ENCODE data around the gene ABAT. TPM values are rescaled to one million over a fixed set of nuclear protein-coding genes. Genes with fewer than 3 reads are reported as not detected.

ABAT gene
- total and polyA plus RNA-seq, 2 of the 8 experiments (the other 6 are each of a cell fraction or from before 2014, with no cell fraction given) = 6.4 to 8.4 TPM

GRCh38 chr16:8727857-8728618 lies 53.6 kb downstream of the ABAT start:
- ChIA-PET CTCF (ENCODE audit: partially characterized antibody) (interaction anchor here (0.6 to 1.3 kb wide), 2 partner anchors 24 to 25 kb away, joined by 3 to 4 read pairs; no protein-coding TSS in a partner anchor), POLR2A (ENCODE audit: partially characterized antibody) (no interaction called here)

More at GRCh38 chr16:8727857-8728618, 53.6 kb downstream of the ABAT start:
- no peak overlapping the region for H3K56ac ChIP-seq (replicated peaks; ENCODE audit: insufficient read length, low read depth, low read length)
- no peaks in the 10 kb centered on the region for H3K4me1 ChIP-seq (replicated peaks in 1 of 4; ENCODE audit: control insufficient read depth in 3 of 4, insufficient read depth in 4 of 4, low read length in 3 of 4)
- no peak for DNase-seq (ENCODE audit: low read depth in 1 of 2, low spot score in 2 of 2)
- H3K23ac ChIP-seq (ENCODE audit: insufficient read length) = no peak overlapping the region
- TF ChIP-seq GTF2F1 (IDR thresholded peaks at IDR 0.05; ENCODE audit: borderline replicate concordance, low read depth, low read length) = no peak
- no peak for TF ChIP-seq BCL11A (IDR thresholded peaks at IDR 0.05; ENCODE audit: low read depth in 2 of 2, low read length in 2 of 2)
- TF ChIP-seq CHD1 (IDR thresholded peaks at IDR 0.05; ENCODE audit: low read depth, low read length) = no peak
- no peak for TF ChIP-seq POU5F1 (IDR thresholded peaks at IDR 0.05; ENCODE audit: low read depth, low read length)
- no peak for TF ChIP-seq HDAC2 (IDR thresholded peaks at IDR 0.05; ENCODE audit: borderline replicate concordance in 1 of 2, low read depth in 2 of 2, low read length in 2 of 2)
- no peak for TF ChIP-seq KDM4A (IDR thresholded peaks at IDR 0.05; ENCODE audit: low read depth, low read length, severe bottlenecking)
- TF ChIP-seq ASH2L (IDR thresholded peaks at IDR 0.05; ENCODE audit: low read length) = no peak
- TF ChIP-seq KDM1A (IDR thresholded peaks at IDR 0.05; ENCODE audit: borderline replicate concordance, low read length) = no peak
- no peak for TF ChIP-seq EZH2 (IDR thresholded peaks at IDR 0.05; ENCODE audit: low read depth, low read length, severe bottlenecking)
- no peak for TF ChIP-seq SUZ12 (IDR thresholded peaks at IDR 0.05; ENCODE audit: low read length)
- H3K4me2 ChIP-seq (ENCODE audit: insufficient read depth in 1 of 2, low read depth in 2 of 2, low read length in 2 of 2) = no peak overlapping the region
- H2BK120ac ChIP-seq (replicated peaks; ENCODE audit: low read depth, low read length) = no peak overlapping the region
- no peak overlapping the region for H4K8ac ChIP-seq (ENCODE audit: extremely low read depth, insufficient read depth, low read length)
- H3K4me3 ChIP-seq (ENCODE audit: extremely low read depth in 1 of 4, insufficient read depth in 2 of 4, low read depth in 3 of 4, low read length in 4 of 4) = no peak overlapping the region
- H3K27ac ChIP-seq (ENCODE audit: low read depth, low read length) = no peak overlapping the region
- FAIRE-seq = no peak
- no peak overlapping the region for H2BK15ac ChIP-seq (ENCODE audit: low read length)
- WGBS, 2 experiments (ENCODE audit: extremely low coverage in 1 of 2, insufficient coverage in 1 of 2, insufficient read length in 1 of 2, insufficient replicate concordance in 2 of 2, low coverage in 1 of 2, low lambda C conversion rate in 2 of 2, missing lambda C conversion rate in 1 of 2) = 75% methylated on average over 13 of the region's 13 CpGs; no CpG with 5 or more reads in 1 of the 2 experiments
- H2BK20ac ChIP-seq (ENCODE audit: low read length) = no peak overlapping the region
- no peak overlapping the region for H2AFZ ChIP-seq (ENCODE audit: low read length)
- H3K36me3 ChIP-seq (ENCODE audit: control insufficient read depth in 2 of 4, insufficient read depth in 4 of 4, low read length in 3 of 4) = no peaks in the 10 kb centered on the region
- no peaks in the 10 kb centered on the region for H3K79me2 ChIP-seq (ENCODE audit: control insufficient read depth in 1 of 2, insufficient read depth in 2 of 2, low read length in 2 of 2)
- H2AK5ac ChIP-seq (ENCODE audit: low read depth, low read length) = no peak overlapping the region
- H3K9me3 ChIP-seq (ENCODE audit: insufficient read depth in 2 of 2, low read depth in 1 of 2, low read length in 1 of 2) = peaks cover 0 to under 1% of the 10 kb centered on the region in 2 experiments; a peak in 1 of 4 replicates
- H4K91ac ChIP-seq (replicated peaks; ENCODE audit: insufficient read length, low read length) = no peak overlapping the region
- H4K20me1 ChIP-seq (replicated peaks in 1 of 2; ENCODE audit: control insufficient read depth in 1 of 2, insufficient read depth in 2 of 2, low read length in 2 of 2) = no peaks in the 10 kb centered on the region
- H2BK5ac ChIP-seq (ENCODE audit: low read depth, low read length) = no peak overlapping the region
- no peaks in the 10 kb centered on the region for H3K27me3 ChIP-seq (replicated peaks in 1 of 4; ENCODE audit: control insufficient read depth in 3 of 4, extremely low read depth in 1 of 4, insufficient read depth in 3 of 4, low read length in 3 of 4)
- no peak overlapping the region for H3K4ac ChIP-seq (replicated peaks; ENCODE audit: insufficient read length, low read depth, low read length)
- H3K79me1 ChIP-seq (ENCODE audit: low read depth, low read length) = no peaks in the 10 kb centered on the region
- H3K18ac ChIP-seq (ENCODE audit: extremely low read depth, low read length) = no peak overlapping the region
- no peak overlapping the region for H4K5ac ChIP-seq (ENCODE audit: insufficient read length, low read depth, low read length)
- no peak overlapping the region for H3K14ac ChIP-seq (ENCODE audit: insufficient read length)
- no peak overlapping the region for H2BK12ac ChIP-seq (ENCODE audit: low read depth, low read length)
- H3K23me2 ChIP-seq (ENCODE audit: low read depth, low read length) = no peaks in the 10 kb centered on the region
- H3K9ac ChIP-seq (replicated peaks in 1 of 4; ENCODE audit: extremely low read depth in 1 of 4, low read depth in 3 of 4, low read length in 3 of 4) = no peak overlapping the region
